OCI-LY3 (cell line): Measurements from ENCODE around the gene CIT.

Source experiments
- H2AFZ ChIP-seq: fragments of 200-600, 300-600 bp; shearing (Covaris generic); 2 replicates; pipeline ENCODE4 v1.6.0; 2014; ENCODE audit warnings: antibody characterized with exemption, low read depth, low read length
- H3K27ac ChIP-seq: fragments of 200-600, 300-600 bp; sonication (generic); 2 replicates; pipeline ENCODE4 v1.5.1; 2014; ENCODE audit warnings: mild to moderate bottlenecking, low read length, moderate library complexity, mixed read lengths
- H3K27me3 ChIP-seq: fragments of 200-600, 300-600 bp; sonication (generic); 2 replicates; pipeline ENCODE4 v1.6.1; 2014; ENCODE audit warnings: low read depth, low read length, mixed read lengths
- H3K36me3 ChIP-seq: fragments of 200-600, 300-600 bp; sonication (generic); replicated peaks from 2 replicates; pipeline ENCODE3; 2014; ENCODE audit warnings: low read depth, low read length, mixed read lengths
- H3K4me1 ChIP-seq: fragments of 300-600, 200-600 bp; sonication (generic); 2 replicates; pipeline ENCODE4 v1.6.1; 2014; ENCODE audit warnings: low read length, mixed read lengths
- H3K4me2 ChIP-seq: fragments of 200-600, 300-600 bp; sonication (generic); 2 replicates; pipeline ENCODE4 v1.6.1; 2014; ENCODE audit warnings: low read length, mixed read lengths
- H3K4me3 ChIP-seq: fragments of 300-600, 200-600 bp; sonication (generic); 2 replicates; pipeline ENCODE4 v1.5.1; 2014; ENCODE audit warnings: antibody characterized with exemption, mild to moderate bottlenecking, low read length, moderate library complexity
- H3K79me2 ChIP-seq: fragments of 300-600, 200-600 bp; shearing (Covaris generic); 2 replicates; pipeline ENCODE4 v1.6.1; 2014; ENCODE audit warnings: mild to moderate bottlenecking, low read length, mixed read lengths
- H3K9ac ChIP-seq: fragments of 300-600, 200-600 bp; shearing (Covaris generic); 2 replicates; pipeline ENCODE4 v1.6.0; 2014; ENCODE audit warnings: mild to moderate bottlenecking, low read length, moderate library complexity
- H3K9me3 ChIP-seq: fragments of 200-600, 300-600 bp; shearing (Covaris generic); 2 replicates; pipeline ENCODE4 v1.6.1; 2014; ENCODE audit warnings: low read length, mixed read lengths; ENCODE audit not compliant: insufficient read depth
- H4K20me1 ChIP-seq: fragments of 200-600, 300-600 bp; sonication (generic); 2 replicates; pipeline ENCODE4 v1.6.1; 2016; ENCODE audit warnings: low read length, mixed read lengths; ENCODE audit not compliant: insufficient read depth
- CTCF ChIP-seq: fragments of 200-600, 300-600 bp; sonication (generic); IDR thresholded peaks from 2 replicates; pipeline ENCODE4 v1.5.1; 2014; ENCODE audit warnings: antibody characterized with exemption, low read length, low read depth
- EZH2phosphoT487 ChIP-seq: fragments of 200-600 bp; shearing (Covaris generic); IDR thresholded peaks from 2 replicates; pipeline ENCODE4 v1.6.1; 2018; ENCODE audit warnings: antibody characterized with exemption, mixed run types, low read depth

Gene CIT

GRCh38 chr12:119819322-119819721 is 57.8 kb downstream of the CIT start:
- Histone ChIP-seq H3K4me1 (no peaks in the 10 kb centered on the region), H3K27me3 (no peaks in the 10 kb centered on the region), H3K9me3 (no peaks in the 10 kb centered on the region), H3K4me2 (no peak overlapping the region), H2AFZ (no peak overlapping the region), H3K27ac (no peak overlapping the region), H4K20me1 (no peaks in the 10 kb centered on the region), H3K9ac (no peak overlapping the region), H3K79me2 (no peaks in the 10 kb centered on the region), H3K4me3 (no peak overlapping the region), H3K36me3 (peaks cover 14% of the 10 kb centered on the region)
- TF ChIP-seq EZH2phosphoT487, result no peak
- no peak for TF ChIP-seq CTCF

- Histone ChIP-seq H3K4me3 (no peak overlapping the region), H2AFZ (no peak overlapping the region), H3K9me3 (no peaks in the 10 kb centered on the region), H3K9ac (no peak overlapping the region), H3K4me2 (no peak overlapping the region), H3K79me2 (no peaks in the 10 kb centered on the region), H3K27ac (no peak overlapping the region), H4K20me1 (no peaks in the 10 kb centered on the region), H3K27me3 (no peaks in the 10 kb centered on the region), H3K4me1 (no peaks in the 10 kb centered on the region), H3K36me3 (peaks cover 14% of the 10 kb centered on the region)
- TF ChIP-seq CTCF, result no peak
- no peak for TF ChIP-seq EZH2phosphoT487
Measured at GRCh38 chr12:119817546-119818343, 59.4 kb downstream of the CIT start.

DNA sequence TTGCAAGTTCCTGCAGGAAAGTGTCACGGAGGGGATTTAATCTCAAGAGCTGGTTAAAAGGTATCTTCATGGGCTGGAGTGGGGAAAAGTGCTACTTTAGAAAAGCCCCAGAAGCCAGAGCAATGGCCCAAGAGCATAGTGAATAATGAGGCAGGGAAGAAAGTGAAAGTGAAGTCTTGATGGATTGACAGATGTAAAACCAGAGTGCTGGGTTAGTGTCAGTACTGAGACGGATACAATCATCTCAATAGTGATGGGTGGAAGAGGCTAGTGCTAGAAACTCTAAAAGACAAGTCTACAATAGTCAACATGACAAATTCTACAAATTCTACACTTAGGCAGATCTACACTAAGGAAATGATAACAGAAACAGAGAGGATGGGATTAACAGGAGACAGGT is 68.1 kb downstream of the CIT start:
- no peak overlapping the region for H2AFZ ChIP-seq
- H3K4me1 ChIP-seq, result no peaks in the 10 kb centered on the region
- TF ChIP-seq CTCF, result no peak
- no peak for TF ChIP-seq EZH2phosphoT487
- H3K9me3 ChIP-seq, result peaks cover 3% of the 10 kb centered on the region; the same call in 1 of the 2 replicates
- H3K27me3 ChIP-seq, result no peaks in the 10 kb centered on the region
- H3K36me3 ChIP-seq, result peaks cover 14% of the 10 kb centered on the region
- H4K20me1 ChIP-seq, result no peaks in the 10 kb centered on the region
- no peak overlapping the region for H3K4me3 ChIP-seq
- no peak overlapping the region for H3K27ac ChIP-seq
- no peak overlapping the region for H3K9ac ChIP-seq
- no peak overlapping the region for H3K4me2 ChIP-seq
- H3K79me2 ChIP-seq, result no peaks in the 10 kb centered on the region

DNA sequence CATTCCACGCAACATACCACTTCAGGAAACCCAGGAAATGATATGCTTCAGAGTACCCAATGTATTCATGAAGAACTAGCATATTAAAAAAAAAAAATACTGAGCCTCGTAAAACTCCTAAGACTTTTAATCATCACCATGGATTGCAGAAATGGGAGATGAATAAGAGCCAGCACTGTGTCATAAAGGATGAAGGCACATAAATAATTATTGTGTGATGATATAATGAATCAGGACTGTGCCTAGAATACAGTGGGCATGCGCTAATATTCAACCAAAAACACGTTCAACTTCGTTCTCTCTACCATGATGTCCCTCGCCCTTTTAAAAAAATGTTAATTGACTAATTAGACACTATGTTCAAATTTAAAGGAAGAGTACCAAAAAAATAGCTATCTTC is 68.7 kb downstream of the CIT start:
- H3K79me2 ChIP-seq, result no peaks in the 10 kb centered on the region
- no peaks in the 10 kb centered on the region for H3K4me1 ChIP-seq
- peaks cover 14% of the 10 kb centered on the region for H3K36me3 ChIP-seq
- TF ChIP-seq EZH2phosphoT487, result no peak
- TF ChIP-seq CTCF, result no peak
- no peaks in the 10 kb centered on the region for H3K27me3 ChIP-seq
- no peak overlapping the region for H3K9ac ChIP-seq
- peaks cover 3% of the 10 kb centered on the region; the same call in 1 of the 2 replicates for H3K9me3 ChIP-seq
- H2AFZ ChIP-seq, result no peak overlapping the region
- H3K4me3 ChIP-seq, result no peak overlapping the region
- no peak overlapping the region for H3K27ac ChIP-seq
- H4K20me1 ChIP-seq, result no peaks in the 10 kb centered on the region
- no peak overlapping the region for H3K4me2 ChIP-seq
